Prostate gland (tissue), 2 donors: ENCODE measurements around the gene CUX1. TPM values are rescaled to one million over a fixed set of nuclear protein-coding genes. Genes with fewer than 3 reads are reported as not detected.

Source experiments
- DNase-seq: peaks from one replicate; pipeline ENCODE4 v3.0.0-alpha.2; 2019; ENCODE audit warnings: low spot score
- H3K27ac ChIP-seq, 2 donors: fragments of 200-600 bp; sonication (generic); 2 replicates each; pipeline ENCODE4 v1.5.1; 2017 to 2019
- H3K27me3 ChIP-seq: fragments of 200-600 bp; sonication (generic); replicated peaks from 2 replicates; pipeline ENCODE4 v1.5.1; 2019; ENCODE audit not compliant: insufficient read depth
- H3K36me3 ChIP-seq, 2 donors: fragments of 200-600 bp; sonication (generic); 1 replicate in 1 of 2; 2 replicates in 1 of 2; pipeline versions ENCODE4 v1.5.1 to v1.8.1; 2017 to 2019
- H3K4me1 ChIP-seq: fragments of 200-600 bp; sonication (generic); replicated peaks from 2 replicates; pipeline ENCODE4 v1.5.1; 2019
- H3K4me3 ChIP-seq, 2 donors: fragments of 200-600 bp; sonication (generic); 2 replicates each; pipeline ENCODE4 v1.5.1; 2017 to 2019
- H3K9me3 ChIP-seq: fragments of 200-600 bp; sonication (generic); 2 replicates; pipeline ENCODE4 v1.5.1; 2017
- POLR2A ChIP-seq: fragments of 450-650 bp; IDR thresholded peaks from one replicate; pipeline ENCODE4 v1.6.1; 2016; ENCODE audit warnings: antibody characterized with exemption, mild to moderate bottlenecking
- POLR2AphosphoS5 ChIP-seq: sonication (generic); formaldehyde crosslinking; IDR thresholded peaks from one replicate; pipeline ENCODE4 v1.6.1; 2017; ENCODE audit warnings: antibody characterized with exemption
- WGBS: methylation state at CpG from one replicate; pipeline ENCODE4 v1.1.5; 2018; 5-methylcytosine and 5-hydroxymethylcytosine counted together
- intact Hi-C: fragments of 100-400 bp; cut with DNase I; formaldehyde crosslinking; loops from one replicate; pipeline ENCODE4 v1.14.2; 2022
- total RNA-seq, 2 donors: library from RNA; depleted of rRNA; stranded (reverse); fragments of >200 nt; gene quantifications; one replicate each; pipeline ENCODE4 v1.1.0, GENCODE V29; 2016
- TF ChIP-seq, protein P1 (sequence below), 4 experiments: fragments of 200-600 bp in 2 of 4; fragments of 450-650 bp in 2 of 4; sonication (generic) in 2 of 4; IDR thresholded peaks; 1 replicate in 3 of 4; 2 replicates in 1 of 4; pipeline ENCODE4 v1.5.1; 2016 to 2019; ENCODE audit warnings: antibody characterized with exemption in 4 of 4, mild to moderate bottlenecking in 2 of 4, moderate library complexity in 2 of 4

CUX1 gene
- total RNA-seq, 2 donors from 2014 or later, result 96.3 to 99.2 TPM

DNA sequence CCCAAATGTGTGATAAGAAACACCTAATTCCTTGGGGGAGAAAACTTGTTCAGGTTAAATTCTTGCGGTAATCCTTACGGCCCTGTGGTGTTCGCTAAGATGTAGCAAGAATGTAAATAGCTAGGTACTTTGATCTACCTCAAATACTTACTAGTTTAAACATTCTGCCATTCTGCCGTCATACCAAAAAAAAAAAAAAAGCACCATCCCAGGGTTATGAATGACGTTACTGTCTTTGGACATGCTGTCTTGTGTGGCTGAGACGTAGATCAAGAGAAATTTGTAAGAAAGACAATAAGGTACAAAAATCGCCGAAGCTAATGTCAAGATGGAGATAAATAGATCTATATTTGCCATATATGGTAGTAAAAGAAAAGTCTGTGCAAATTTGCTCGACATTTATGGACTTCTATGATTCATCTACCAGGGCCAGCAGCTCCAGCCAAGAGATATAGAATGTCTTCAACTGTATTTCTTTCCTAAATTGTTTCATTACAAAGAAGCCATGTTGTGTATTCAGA, 195.6 kb downstream of the CUX1 start:
- TF ChIP-seq POLR2A (no peak), POLR2AphosphoS5 (no peak)
- TF ChIP-seq, protein P1, sequence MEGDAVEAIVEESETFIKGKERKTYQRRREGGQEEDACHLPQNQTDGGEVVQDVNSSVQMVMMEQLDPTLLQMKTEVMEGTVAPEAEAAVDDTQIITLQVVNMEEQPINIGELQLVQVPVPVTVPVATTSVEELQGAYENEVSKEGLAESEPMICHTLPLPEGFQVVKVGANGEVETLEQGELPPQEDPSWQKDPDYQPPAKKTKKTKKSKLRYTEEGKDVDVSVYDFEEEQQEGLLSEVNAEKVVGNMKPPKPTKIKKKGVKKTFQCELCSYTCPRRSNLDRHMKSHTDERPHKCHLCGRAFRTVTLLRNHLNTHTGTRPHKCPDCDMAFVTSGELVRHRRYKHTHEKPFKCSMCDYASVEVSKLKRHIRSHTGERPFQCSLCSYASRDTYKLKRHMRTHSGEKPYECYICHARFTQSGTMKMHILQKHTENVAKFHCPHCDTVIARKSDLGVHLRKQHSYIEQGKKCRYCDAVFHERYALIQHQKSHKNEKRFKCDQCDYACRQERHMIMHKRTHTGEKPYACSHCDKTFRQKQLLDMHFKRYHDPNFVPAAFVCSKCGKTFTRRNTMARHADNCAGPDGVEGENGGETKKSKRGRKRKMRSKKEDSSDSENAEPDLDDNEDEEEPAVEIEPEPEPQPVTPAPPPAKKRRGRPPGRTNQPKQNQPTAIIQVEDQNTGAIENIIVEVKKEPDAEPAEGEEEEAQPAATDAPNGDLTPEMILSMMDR (IDR thresholded peaks at IDR 0.05), result no peak
- no peak overlapping the region for H3K4me3 ChIP-seq
- DNase-seq, result no peak

DNA sequence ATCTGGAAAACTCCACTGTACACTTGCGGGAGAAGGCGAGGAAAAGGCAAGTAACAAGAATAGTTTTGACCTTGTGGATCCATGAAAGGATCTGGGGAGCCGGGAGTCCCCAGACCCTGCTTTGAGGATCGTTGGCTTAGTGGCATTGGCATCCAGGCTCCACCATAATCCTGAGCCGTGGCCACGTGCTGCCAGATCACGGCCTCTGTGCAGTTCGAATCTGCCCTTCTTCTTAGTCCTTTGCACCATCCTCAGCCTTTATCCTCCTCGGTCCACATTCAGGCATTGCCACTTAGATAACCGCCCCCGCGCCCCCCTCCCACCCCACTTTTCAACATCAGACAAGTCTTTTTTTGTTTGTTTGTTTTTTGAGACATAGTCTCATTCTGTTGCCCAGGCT, 201.4 kb downstream of the CUX1 start:
- Histone ChIP-seq H3K36me3 (no peaks in the 10 kb centered on the region), H3K27me3 (no peaks in the 10 kb centered on the region), H3K4me1 (no peaks in the 10 kb centered on the region), H3K4me3 (no peak overlapping the region), H3K9me3 (no peaks in the 10 kb centered on the region), H3K27ac (no peak overlapping the region)
- intact Hi-C loops, result no loop called here
- 84% methylated on average over 12 of the region's 12 CpGs for WGBS
- TF ChIP-seq, protein P1 (IDR thresholded peaks at IDR 0.05), result no peak
- no peak for TF ChIP-seq POLR2A
- TF ChIP-seq POLR2AphosphoS5, result no peak
- DNase-seq, result no peak

More for the DNA sequence above, 195.6 kb downstream of the CUX1 start:
- Histone ChIP-seq H3K9me3 (no peaks in the 10 kb centered on the region), H3K27ac (no peak overlapping the region), H3K27me3 (no peaks in the 10 kb centered on the region), H3K36me3 (no peaks in the 10 kb centered on the region), H3K4me1 (no peaks in the 10 kb centered on the region)
- intact Hi-C loops, result no loop called here
- WGBS, result 29% methylated on average over 9 of the region's 9 CpGs

DNA sequence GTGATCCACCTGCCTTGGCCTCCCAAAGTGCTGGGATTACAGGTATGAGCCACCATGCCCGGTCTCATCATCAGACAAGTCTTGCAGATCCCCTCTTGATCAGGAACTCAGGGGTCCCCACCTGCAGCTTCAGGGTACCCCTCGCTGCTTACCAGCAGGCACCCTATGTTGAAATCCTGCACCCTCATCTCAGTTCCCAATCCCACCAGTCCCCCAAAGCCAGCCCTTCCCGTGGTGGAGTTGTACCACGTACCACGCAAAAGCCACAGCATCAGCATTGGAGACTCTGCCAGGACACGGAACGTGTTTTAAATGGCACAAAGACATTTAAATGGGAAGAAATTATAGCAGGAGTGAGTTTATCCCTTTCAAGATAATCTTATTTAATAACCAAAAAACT, 202.0 kb downstream of the CUX1 start:
- H3K27me3 ChIP-seq, result no peaks in the 10 kb centered on the region
- H3K36me3 ChIP-seq, result no peaks in the 10 kb centered on the region
- no peak overlapping the region for H3K27ac ChIP-seq
- intact Hi-C loops, result no loop called here
- 92% methylated on average over 7 of the region's 7 CpGs for WGBS
- no peaks in the 10 kb centered on the region for H3K4me1 ChIP-seq
- no peak overlapping the region for H3K4me3 ChIP-seq
- TF ChIP-seq POLR2AphosphoS5 (no peak), POLR2A (no peak)
- TF ChIP-seq, protein P1 (IDR thresholded peaks at IDR 0.05), result no peak
- no peaks in the 10 kb centered on the region for H3K9me3 ChIP-seq
- no peak for DNase-seq

DNA sequence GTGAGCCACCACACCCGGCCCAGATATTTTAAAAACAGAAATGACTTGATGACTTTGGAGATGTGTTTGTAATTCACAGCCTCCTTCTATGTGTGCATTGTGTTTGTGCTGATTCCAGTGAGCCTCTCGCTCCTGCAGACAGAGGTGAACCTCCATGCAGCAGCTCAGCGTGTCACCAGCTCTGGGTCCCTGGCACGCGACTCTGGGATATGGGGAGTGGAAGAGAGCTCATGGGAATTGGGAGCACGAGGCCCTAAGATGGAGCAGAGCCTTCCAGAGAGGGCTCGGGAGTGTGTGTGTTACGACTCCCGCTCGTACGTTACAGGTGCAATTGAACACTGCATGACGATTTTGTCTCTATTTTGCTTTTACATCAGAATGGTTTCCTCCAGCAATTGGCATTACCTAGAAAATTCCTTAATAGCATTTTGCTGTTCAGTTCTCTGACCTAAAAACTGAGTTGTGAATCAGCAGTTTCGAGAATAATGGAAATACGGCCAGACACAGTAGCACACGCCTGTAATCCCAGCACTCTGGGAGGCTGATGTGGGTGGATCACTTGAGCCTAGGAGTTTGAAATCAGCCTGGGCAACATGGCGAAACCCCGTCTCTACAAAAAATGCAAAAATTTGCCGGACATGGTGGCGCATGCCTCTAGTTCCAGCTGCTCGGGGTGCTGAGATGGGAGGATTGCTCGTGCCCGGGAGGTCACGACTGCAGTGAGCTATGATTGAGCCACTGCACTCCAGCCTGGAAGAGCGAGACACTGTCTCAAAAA, 204.6 kb downstream of the CUX1 start:
- TF ChIP-seq, protein P1 (IDR thresholded peaks at IDR 0.05), result no peak
- TF ChIP-seq POLR2A (no peak), POLR2AphosphoS5 (no peak)
- 85% methylated on average over 24 of the region's 24 CpGs for WGBS
- no peak overlapping the region for H3K4me3 ChIP-seq
- intact Hi-C loops, result no loop called here
- no peak for DNase-seq
- no peak overlapping the region for H3K27ac ChIP-seq
- H3K9me3 ChIP-seq, result no peaks in the 10 kb centered on the region
- no peaks in the 10 kb centered on the region for H3K36me3 ChIP-seq
- no peaks in the 10 kb centered on the region for H3K4me1 ChIP-seq
- H3K27me3 ChIP-seq, result no peaks in the 10 kb centered on the region
